Fibroblast of peridontal ligament (primary cell): ENCODE measurements around the gene TSPAN31.

ENCODE experiments used
- DNase-seq: peaks from one replicate; pipeline ENCODE4 v3.0.0-alpha.2; 2010; ENCODE audit errors: extremely low read depth

TSPAN31 gene

GRCh38 chr12:57783466-57783801 is 38.6 kb downstream of the TSPAN31 start:
- DNase-seq = no peak

- DNase-seq = no peak
Measured at GRCh38 chr12:57783861-57784260, 39.0 kb downstream of the TSPAN31 start.

- DNase-seq = peak; percentile 72
Measured at GRCh38 chr12:57793920-57794319, 49.1 kb downstream of the TSPAN31 start.

- no peak for DNase-seq
Measured at GRCh38 chr12:57795354-57795753, 50.5 kb downstream of the TSPAN31 start.

- no peak for DNase-seq
Measured at GRCh38 chr12:57796996-57797395, 52.2 kb downstream of the TSPAN31 start.

- DNase-seq = no peak
Measured at GRCh38 chr12:57797933-57798332, 53.1 kb downstream of the TSPAN31 start.
